Measurements from ENCODE around the gene APLP2.
"Not testable (repeated sequence)": the region's sequence is repeated elsewhere in the genome, so short reads cannot be mapped to it uniquely, and the experiment has no call there.

APLP2 gene

DNA sequence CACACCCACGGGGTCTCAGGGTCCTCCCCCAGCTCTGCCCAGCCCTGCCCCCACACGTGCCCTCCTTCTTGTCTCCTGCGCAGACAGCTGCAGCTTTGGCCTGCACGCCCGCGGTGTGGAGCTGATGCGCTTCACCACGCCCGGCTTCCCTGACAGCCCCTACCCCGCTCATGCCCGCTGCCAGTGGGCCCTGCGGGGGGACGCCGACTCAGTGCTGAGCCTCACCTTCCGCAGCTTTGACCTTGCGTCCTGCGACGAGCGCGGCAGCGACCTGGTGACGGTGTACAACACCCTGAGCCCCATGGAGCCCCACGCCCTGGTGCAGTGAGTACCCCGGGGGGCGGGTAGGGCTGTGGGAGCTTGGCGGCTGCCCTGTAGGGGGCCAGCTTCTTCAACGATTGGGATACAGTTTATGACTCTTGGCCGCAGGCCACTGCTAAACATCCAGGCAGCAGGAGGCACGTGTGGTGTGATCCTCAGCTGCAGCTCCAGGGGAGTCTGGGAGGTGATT lies 120.7 kb downstream of the APLP2 start:
- no peak overlapping the region for H3K9ac ChIP-seq (ENCODE audit: insufficient read length)
- DNase-seq (ENCODE audit: low read depth, low spot score) = no peak
- no peak for TF ChIP-seq FOXP2 (optimal IDR thresholded peaks at IDR 0.05; ENCODE audit: control extremely low read depth, extremely low read length, insufficient read depth)
- no peak for TF ChIP-seq EZH2 (IDR thresholded peaks at IDR 0.05)
- no peak for TF ChIP-seq POLR2AphosphoS5 (IDR thresholded peaks at IDR 0.05; ENCODE audit: borderline replicate concordance, low read depth, low read length)
- H3K36me3 ChIP-seq (ENCODE audit: insufficient read depth, low read length) = no peaks in the 10 kb centered on the region
- no peak overlapping the region for H3K4me3 ChIP-seq
- H3K9me3 ChIP-seq (ENCODE audit: low read depth, low read length) = no peaks in the 10 kb centered on the region
- H3K27ac ChIP-seq = no peak overlapping the region

DNA sequence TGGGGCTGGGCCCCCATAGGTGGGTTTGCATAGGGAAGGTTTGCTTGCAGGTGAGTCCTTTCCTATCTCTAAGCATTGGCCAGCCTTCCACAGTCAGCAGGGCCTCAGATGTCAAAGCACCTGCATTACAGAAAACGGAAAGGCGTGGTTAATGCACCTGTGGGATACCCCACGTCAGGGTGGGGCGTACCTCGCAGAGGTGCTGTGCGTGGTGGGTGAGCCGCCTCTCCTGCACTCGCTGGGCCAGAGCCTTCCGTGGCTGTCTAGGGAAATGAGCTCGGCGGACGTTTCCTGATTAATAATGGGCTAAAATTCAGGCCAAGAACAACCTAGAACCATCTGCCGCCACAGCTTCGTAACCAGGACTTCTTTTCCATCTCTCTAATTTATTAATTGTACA lies 122.2 kb downstream of the APLP2 start:
- Histone ChIP-seq H3K36me3 (ENCODE audit: insufficient read depth, low read length) (no peaks in the 10 kb centered on the region), H3K4me3 (no peak overlapping the region), H3K27ac (no peak overlapping the region), H3K9me3 (ENCODE audit: low read depth, low read length) (no peaks in the 10 kb centered on the region), H3K9ac (ENCODE audit: insufficient read length) (no peak overlapping the region)
- no peak for DNase-seq (ENCODE audit: low read depth, low spot score)
- TF ChIP-seq POLR2AphosphoS5 (IDR thresholded peaks at IDR 0.05; ENCODE audit: borderline replicate concordance, low read depth, low read length) (no peak), EZH2 (IDR thresholded peaks at IDR 0.05) (no peak), FOXP2 (optimal IDR thresholded peaks at IDR 0.05; ENCODE audit: control extremely low read depth, extremely low read length, insufficient read depth) (no peak)

DNA sequence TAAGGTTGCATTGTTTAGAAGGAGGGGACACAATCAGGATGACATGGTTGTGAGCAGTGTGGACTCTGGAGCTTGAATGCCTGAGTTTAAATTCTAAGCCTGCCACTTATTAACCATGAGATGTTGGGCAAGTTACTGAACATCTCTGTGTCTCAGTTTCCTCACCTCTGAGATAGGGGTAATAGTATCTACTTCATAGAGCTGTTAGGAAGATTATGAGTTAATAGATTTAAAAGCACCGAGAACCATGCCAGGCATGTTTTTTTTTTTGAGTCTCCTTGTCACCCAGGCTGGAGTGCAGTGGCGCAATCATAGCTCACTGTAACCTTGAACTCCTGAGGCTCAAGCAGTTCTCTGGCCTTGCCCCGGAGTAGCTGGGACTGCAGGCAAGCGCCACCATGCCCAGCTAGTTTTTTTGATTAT lies 123.2 kb downstream of the APLP2 start:
- H3K9ac ChIP-seq (ENCODE audit: insufficient read length) = no peak overlapping the region
- H3K9me3 ChIP-seq (ENCODE audit: low read depth, low read length) = no peaks in the 10 kb centered on the region
- no peak overlapping the region for H3K4me3 ChIP-seq
- no peaks in the 10 kb centered on the region for H3K36me3 ChIP-seq (ENCODE audit: insufficient read depth, low read length)
- DNase-seq (ENCODE audit: low read depth, low spot score) = no peak
- no peak overlapping the region for H3K27ac ChIP-seq
- no peak for TF ChIP-seq FOXP2 (optimal IDR thresholded peaks at IDR 0.05; ENCODE audit: control extremely low read depth, extremely low read length, insufficient read depth)

DNA sequence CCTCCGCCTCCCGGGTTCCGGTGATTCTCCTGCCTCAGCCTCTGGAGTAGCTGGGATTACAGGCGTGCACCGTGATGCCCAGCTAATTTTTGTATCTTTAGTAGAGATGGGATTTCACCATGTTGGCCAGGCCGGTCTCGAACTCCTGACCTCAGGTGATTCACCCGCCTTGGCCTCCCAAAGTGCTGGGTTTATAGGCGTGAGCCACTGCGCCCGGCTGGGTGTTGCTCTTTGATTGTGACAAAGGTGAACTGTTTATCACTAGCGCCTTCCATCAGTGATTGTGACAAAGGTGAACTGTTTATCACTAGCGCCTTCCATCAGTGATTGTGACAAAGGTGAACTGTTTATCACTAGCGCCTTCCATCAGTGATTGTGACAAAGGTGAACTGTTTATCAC lies 123.9 kb downstream of the APLP2 start:
- not testable (repeated sequence) for DNase-seq (ENCODE audit: low read depth, low spot score); H3K4me3 ChIP-seq; H3K9ac ChIP-seq (ENCODE audit: insufficient read length); H3K36me3 ChIP-seq (ENCODE audit: insufficient read depth, low read length); H3K9me3 ChIP-seq (ENCODE audit: low read depth, low read length); H3K27ac ChIP-seq

All from SK-N-MC (cell line).